Activated naive CD4-positive, alpha-beta T cell treated with anti-CD3 and anti-CD28 coated beads, Interleukin-2, amount 50 U/mL, for 16 hours (primary cell): Measurements from ENCODE around the gene TXNRD3.

ENCODE experiments used
- DNase-seq: peaks from one replicate; pipeline ENCODE4 v3.0.0-alpha.2; 2020

The TXNRD3 gene

DNA sequence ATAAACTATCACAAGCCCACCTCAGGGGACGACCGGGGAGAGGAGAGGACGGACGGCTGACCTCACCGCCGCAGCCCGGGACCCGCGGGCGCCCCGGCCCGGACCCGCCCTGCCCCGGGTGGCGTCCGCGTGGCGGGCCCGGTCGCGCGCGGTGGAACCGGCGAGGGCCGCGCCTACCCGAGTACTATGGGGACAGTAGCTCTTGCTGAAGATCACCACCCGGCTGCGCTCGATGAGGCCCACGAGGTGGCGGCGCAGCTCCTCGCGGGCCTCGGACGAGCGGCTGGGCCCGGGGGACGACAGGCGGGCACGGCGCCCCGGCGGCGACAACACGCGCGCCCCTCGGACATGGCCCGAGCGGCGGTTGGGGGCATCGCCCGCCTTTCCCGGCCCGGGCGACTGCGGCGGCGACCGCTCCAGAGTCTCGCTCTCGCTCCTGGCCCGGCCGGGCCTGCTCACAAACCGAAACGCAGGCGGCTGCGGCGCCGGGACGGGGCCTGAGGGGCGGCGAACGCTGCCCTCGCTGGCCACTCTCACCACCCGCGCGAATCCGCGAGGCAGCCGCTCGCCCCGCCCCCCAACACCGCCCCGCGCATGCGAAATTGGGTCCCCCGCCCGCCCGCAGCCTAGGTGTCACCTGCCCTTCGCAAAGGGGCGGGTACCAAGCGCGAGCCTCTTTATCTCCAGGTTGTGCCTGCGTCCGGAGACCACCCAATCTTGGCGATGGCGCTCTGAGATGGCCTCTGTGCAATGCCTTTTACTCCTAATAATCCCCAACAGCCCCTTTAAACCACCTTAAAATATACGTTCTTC lies at the start of gene TXNRD3:
Gene TXNRD3 (minus strand): TSS at position 554 of the 813 bp plus-strand sequence.
- peak; percentile 87 for DNase-seq

DNA sequence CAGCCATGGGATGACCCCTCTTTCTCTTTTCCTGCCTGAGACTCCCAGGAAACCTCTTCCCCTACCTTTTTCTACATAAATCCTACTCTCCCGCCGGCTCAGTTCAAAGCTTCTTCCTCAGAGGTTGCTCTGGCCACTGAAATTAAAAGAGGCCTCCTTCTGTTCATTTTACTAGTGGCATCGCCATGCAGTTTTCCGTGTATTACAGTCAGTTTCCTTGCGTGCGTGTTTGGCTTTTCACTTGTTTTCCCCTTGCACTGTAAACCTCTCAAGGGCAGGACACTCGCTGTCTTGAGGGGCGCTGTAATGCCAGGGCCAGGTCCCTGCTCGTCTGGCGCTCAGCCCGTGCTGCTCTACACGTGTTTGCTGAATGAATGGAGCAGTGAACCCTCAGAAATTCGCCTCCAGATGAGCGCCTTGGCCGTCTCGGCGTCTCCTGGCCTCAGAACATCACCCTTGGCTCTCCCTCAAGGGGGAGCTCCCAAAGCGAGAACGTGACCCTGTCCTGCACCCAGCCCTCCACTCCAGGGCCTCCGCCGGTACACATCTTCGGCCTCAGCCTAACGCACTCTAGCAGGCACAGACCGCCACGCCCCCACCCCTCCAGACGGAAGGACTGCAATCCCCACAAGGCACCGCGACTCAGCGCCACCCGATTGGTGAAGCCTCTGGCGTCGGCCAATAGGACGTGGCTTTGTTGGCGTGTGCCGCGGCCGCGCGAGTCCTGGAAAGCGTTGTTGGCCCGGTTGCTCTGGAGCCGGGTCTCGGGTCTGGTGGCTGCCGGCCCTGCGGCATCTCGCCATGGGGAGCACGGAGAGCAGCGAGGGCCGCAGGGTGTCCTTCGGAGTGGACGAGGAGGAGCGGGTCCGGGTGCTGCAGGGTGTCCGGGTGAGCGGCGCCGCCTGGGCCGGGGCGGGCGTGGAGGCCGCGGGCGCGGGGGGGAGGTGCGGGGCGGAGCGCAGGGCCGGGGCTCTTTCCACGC lies 48.9 kb upstream of the TXNRD3 start, which contains the start of gene CHCHD6:
Gene CHCHD6 (plus strand): TSS at position 729 of the 982 bp plus-strand sequence. CDS start 73 bp downstream, at position 802.
- DNase-seq: peak; percentile 97

DNA sequence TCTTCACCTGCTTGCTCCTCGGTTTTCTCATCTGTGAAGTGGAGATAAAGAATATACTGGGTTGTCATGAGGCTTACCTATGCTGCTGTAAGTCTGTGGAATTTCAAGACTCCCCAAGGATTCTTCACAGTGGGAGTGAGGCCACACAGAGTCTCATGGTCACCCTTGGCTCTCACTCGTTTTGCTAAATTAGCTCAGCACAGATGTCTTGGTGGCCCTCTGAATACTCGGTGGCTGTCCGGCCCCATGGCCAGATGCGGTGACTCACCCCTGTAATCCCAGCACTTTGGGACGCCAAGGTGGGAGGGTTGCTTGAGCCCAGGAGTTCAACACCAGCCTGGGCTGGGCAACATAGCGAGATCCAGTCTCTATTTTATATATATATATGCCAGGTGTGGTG lies 44.1 kb upstream of the TXNRD3 start:
- no peak for DNase-seq

DNA sequence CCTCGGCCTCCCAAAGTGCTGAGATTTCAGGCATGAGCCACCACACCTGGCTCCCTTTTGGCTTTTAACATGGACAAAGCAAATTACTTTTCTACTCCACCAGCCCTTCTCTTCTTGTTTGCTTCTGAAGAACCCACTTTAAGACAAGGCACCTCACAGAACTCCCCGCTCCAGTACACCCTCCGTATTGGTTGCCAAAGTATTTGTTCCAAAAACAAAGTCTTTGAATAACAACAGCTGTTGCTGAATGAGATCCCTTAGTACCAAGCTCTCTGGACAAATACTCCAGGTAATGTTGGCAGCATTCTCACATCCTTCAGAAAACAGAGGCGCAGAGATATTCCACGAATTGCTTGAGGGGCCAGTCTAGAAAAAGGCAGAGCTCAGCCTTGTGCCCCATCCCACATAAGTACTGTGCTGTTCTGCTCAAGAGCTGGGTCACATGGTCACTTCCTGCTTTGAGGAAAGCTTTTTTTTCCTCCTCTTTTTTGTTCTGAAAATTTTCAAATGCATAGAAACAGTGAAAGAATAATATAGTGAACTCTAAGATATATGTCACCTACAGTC lies 41.9 kb upstream of the TXNRD3 start:
- no peak for DNase-seq

DNA sequence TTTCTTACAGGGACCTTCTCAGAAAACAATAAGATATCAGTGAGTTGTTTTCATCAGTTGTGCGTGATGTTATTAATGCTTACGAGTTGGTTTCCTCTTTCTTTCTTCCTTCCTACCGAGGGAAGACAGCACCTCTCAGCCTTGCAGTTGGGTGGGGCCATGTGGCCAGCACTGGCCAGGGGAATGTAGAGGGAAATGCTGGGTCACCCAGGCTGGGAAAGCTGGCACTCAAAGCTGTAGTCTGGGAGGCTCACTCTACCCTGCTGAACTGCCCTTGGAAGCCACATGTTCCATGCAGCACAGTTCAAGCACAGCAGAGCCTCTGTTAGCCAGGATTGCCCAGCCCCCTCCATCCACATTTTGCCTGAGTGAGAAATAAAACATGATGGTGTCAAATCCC lies 39.0 kb upstream of the TXNRD3 start:
- DNase-seq: no peak

DNA sequence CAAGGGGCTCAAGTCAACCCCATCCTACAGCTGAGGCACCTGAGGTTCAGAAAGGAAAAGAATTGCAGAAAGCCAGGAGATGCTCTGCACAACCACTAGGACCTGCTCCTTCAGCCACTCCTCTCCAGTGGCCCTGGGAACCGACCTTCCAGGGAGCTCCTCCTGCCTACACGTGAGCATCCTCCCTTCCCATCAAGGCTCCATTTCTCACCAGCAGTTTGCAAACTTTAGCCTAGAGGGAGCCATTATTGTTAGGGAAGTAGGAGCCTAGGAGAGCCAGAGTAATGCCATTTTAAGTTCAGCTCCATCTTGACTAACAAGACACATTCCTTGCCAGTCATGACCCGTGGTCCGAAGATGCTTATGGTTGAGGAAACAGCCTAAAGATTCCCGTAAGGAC lies 37.9 kb upstream of the TXNRD3 start:
- DNase-seq: no peak

DNA sequence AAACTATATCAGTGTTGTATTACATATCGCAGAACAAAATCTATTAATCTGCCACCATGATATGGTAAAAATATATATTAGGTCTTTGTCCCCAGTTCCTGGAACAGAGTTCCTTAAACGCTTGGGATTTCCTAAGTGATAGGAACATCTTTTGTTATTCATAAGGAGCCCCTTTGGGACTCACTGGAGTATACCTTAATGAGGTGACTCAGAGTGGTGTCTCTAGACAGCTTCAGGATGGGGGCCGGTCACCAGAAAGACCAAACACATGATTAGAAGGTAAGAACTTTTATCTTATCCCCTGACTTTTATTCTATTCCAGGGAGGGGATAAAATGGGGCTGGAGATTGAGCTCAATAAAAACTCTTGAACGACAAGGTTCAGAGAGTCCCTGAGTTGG lies 36.8 kb upstream of the TXNRD3 start:
- no peak for DNase-seq

DNA sequence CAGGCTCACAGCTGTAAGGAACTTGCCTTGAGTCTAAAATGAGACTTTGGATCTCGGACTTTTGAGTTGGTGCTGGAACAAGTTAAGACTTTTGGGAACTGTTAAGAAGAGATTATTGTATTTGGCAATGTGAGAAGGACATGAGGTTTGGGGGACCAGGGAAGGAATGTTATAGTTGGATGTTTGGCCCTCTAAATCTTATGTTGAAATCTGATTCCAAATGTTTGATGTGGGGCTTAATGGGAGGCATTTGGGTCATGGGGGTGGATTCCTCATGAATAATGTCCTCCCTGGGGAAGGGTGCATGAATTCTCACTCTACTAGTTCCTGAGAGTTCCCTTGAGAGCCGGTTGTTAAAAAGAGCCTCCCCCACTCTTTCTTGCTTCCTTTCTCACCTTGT lies 30.6 kb upstream of the TXNRD3 start:
- DNase-seq: no peak

DNA sequence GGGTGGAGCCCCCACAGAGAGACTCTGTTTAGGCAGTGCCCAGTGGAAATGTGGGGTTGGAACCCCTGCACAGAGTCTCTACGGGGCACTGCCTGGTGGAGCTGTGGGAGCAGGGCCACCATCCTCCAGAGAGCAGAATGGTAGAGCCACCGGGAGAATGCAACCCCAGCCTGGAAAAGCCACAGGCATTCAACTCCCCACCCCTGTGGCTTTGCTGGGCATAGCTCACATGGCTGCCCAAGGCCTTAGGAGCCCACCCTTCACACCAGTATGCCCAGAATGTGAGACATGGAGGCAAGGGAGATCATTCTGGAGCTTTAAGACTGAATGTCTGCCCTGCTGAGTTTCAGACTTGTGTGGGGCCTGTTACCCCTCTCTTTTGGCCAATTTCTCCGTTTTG lies 30.1 kb upstream of the TXNRD3 start:
- no peak for DNase-seq

DNA sequence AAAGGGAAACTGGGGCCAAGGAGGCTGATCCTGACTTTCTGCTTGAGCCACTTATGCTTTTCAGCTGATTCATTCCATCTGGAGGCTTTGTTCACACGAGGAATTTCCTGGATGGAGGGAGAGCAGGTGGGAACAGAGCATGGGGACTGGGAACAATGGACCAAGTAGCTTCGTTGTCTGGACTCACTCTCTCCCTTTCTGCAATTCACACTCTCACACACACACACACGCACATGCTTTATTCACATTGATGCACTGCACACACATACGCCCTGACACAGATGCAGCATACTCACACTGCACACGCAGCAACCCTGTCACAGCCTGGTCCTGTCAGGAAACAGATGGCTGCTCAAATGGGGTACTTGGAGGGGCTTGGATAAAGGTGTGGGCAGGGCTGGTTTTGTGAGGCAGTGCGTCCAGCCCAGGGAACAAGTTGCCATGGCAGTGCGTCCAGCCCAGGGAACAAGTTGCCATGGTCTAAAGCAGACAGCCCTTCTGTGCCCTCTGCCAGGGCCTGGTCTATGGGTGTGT lies 29.4 kb upstream of the TXNRD3 start:
- DNase-seq: no peak

DNA sequence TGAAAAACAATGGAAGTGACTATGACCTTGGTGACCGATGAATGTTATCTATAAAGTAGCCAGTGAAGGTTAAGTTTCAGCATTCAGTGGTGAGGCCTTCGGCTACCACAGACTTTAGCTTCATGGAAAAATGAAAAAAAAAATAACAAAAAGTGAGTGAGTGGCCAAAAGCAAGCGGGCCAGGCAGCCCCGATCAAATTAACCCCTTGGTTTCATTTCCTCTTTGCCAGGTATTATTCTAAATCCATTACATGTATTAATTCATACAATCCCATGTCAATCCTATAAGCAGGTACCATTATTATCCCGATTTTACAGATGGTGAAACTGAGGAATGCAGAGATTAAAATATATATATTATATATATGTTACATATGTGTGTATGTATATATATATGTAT lies 28.1 kb upstream of the TXNRD3 start:
- DNase-seq: no peak

DNA sequence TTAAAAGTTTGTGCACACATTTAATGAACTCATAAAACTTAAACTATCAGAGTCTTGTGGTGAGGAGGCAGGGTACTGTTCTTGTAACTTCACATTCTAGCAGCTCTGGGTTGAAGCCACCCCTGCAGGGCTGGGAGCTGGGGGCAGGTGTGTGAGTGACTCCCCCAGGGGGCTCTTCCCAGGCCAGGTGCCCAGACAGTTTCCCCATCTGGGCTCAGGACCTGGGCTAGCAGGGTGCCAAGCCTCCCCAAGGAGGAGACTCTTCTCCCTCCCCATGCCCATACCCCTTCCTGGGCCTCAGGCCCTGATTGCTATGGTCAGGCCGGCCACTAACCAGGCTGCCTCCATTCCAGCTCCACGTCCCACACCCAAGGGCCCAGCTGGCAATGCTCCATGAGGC lies 27.1 kb upstream of the TXNRD3 start:
- DNase-seq: no peak

DNA sequence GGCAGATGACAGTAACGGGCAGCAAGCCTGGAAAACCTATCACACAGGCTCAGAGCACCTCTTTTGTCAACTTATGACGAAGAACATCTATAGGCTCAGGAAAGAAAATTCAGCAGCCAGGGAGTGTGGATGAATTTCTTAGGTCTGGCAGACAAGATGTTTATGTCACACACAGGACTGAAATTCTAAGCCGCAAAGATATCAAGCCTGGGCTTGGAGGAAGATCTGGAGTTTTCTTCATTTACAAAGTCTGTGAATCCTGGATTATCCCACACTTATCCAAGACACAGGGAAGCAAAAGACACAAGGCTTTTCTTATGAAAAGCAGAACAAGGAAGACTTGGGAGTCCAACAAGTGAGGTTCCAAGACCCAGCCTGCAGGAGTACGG lies 25.7 kb upstream of the TXNRD3 start:
- DNase-seq: no peak

DNA sequence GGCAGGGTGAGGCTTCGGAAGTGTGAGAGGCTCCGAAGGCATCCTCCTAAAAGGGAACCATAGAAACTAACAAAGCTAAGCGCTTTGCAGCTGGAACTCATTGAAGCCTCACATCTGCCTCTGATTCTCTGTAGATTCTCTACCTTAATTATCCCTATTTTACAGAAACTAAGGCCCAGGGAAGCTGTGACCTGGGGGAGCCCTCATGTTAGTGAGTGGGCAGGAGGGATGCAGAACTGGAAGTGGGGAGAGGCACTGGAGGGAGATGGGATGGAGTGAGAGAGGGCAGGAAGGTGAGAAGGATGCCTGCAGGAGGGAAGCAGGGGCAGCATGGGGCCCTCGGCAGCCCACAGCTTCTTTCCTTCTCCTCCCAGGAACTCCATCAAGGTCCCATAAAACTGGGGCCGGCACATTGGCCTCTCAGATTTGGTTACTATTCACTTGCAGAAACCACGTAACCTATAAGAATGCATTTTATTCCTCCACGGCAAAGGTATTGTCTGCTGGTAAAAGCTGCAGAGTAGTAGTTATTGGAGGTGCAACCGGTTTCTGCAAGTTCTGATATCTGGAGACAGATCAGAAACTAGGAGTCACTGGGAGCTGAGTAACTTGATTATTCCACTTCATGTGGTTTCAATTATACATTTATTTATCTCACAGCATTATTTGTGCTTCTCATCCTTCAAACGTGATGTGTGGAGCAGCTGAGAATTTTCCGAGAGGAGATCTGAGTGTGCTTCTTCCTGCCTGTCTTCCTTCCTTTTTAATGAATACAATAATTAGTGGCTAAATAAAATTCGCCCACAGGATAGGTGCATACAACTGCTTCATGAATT lies 25.1 kb upstream of the TXNRD3 start:
- no peak for DNase-seq

DNA sequence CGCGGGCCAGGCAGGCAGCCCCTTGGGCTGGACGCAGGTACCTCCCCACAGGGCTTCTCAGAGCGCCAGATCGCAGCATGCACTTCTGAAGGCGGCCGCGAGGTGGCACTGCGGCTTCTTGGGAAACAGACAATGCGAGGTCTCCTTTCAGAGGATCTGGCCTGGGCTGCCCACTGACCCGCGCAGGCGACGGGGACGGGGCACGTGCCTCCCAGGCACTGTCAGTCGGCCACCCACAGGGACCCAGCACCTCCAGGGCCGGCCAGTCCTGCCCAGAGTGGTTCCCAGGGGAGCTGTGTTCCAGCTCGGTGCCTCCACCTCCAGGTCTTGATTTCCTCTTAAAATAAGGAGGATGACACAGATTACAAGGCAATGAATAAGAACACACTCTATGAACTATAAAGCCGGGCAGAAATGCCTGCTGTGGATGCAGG lies 24.4 kb upstream of the TXNRD3 start:
- DNase-seq: peak; percentile 80

DNA sequence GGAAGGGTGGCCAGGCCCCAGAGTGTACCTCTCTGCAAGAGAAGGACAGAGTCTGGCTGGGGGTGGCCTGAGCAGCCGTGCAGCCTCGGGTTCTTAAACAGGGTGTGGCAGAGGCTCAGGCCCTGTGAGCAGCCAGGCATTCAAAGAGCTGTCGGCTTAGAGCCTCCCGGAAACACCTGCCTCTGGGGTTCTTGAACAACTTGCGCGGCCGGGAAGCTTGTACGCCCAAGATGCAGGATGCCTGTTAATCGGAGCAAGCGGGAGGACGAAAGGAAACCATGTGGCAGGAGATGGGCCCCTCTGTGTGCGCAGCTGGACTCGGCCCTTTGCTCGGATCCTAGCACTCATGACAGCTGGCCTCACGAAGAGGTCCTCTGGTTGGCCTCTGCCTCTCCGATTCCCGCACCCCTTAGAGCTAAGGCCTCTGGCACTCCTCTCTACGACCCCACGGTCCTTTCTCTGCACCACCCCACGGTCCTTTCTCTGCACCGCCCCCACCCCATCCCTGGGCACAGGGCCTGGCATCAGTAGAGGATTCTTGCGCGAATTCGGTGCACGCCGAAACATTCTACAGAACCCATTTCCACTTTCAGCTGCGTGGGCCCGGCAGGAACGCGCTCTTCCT lies 23.9 kb upstream of the TXNRD3 start:
- DNase-seq: no peak

DNA sequence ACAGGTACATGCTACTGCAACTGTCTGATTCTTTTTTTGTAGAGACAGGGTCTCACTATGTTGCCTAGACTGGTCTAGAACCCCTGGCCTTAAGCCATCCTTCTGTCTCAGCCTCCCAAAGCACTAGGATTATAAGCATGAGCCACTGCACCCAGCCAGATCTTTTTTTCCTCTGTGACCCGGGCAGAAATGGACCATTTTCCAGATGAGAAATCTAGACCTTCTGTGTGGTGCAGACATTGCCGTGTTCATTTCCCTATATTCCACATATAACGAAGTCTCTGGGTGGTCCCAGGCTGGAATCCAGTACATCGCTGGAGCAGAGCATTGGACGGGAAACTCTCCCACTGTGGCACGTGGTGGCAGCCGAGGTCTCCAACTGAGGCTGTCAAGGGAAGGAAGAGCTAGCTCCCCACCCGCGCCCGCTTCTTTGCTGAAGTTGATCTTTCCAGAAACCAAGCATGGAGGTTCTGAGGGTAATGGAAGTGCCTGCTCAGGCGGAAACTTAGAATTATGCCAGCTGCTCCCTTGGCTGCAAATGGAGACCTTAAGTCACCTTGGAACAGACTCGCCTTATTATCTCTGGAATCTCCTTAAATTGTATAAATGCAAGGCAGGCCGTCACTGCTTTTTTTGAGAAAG lies 23.1 kb upstream of the TXNRD3 start:
- no peak for DNase-seq

DNA sequence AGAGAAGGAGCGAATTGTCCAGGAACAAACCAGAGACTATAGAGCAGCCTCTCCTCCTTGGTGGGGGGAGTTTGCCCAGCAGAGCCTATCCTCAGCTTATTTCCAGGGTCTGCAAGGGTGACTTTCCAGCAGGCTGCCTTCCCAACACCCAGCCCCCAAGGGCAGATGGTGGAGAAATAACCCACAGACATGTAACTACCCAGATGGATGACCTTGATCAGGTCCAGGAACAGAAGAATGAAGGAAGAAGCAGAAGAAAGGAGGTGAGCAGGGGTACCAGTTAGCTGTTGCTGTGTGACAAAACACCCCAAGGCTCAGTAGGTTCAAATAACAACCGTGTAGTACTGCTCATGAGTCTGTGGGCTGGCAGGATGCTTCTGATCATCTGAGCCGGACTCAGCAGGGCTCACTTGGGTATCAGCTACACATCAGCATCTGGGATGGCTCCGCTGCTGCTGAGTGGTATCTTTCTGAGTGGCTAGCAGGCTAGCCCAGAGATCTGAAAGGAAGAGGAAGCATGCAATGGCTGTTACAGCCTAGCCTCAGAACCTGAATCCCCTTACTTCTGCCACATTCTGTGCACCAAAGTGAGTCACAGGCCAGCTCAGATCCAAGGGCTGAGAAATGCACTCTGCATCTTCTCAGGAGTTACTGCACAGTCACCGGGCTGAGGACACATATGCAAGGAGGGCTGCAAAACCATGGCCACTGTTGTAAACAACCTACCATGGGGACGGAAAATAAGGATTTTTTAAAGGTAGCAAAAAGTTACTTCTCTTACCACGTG lies 22.2 kb upstream of the TXNRD3 start:
- no peak for DNase-seq

DNA sequence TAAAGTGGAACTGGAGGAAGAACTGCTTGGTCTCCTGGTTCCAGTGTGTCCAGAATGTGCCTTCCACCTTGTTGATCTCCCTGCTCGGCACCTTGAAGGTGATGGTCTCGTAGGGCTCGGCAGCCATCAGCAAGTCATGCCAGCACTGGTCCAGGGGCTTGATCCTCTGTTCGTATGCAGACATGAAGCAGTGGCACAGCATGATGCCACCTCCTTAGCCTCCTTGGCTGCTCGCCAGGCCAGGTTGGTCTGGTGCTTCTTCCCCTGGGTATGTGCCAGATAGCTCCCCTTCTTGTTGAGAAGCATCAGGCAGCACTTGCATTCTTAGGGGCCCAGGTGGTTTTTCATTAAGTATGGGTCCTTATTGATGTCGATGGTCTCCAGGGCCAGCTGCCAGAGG lies 17.8 kb upstream of the TXNRD3 start:
- DNase-seq: no peak

DNA sequence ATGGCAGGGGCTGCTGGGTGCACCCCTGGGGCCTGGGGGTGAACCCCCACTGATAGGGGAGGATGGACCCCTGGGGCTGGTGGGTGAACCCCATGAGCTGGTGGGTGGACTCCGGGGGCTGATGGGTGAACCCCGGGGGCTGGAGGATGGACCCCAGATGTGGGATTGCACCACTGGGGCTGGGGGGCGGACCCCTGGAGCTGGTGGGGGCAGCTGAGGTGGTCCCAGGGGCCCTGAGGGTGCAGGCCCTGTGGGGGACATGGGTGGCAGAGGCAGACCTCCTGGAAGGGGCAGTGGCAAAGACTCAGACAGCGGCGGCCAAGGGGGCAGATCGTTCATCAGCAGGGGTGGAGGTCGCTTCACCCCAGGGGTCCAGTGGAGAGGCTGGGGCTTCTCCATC lies 17.4 kb upstream of the TXNRD3 start:
- no peak for DNase-seq
